ENCODE results near the gene HK1.

Gene HK1

GRCh38 chr10:69317175-69317604 is 38.9 kb downstream of the HK1 start:
- Histone ChIP-seq H3K4me1 (ENCODE audit: control insufficient read depth, insufficient read depth, low read length) (0 out of 2 replicates have a peak, but pooled peaks cover 3% of the 10 kb centered on the region), H3K36me3 (ENCODE audit: control insufficient read depth in 2 of 2, insufficient read depth in 1 of 2, low read length in 2 of 2) (no peaks in the 10 kb centered on the region), H3K9me3 (ENCODE audit: control insufficient read depth, insufficient read depth, low read depth, low read length) (no peaks in the 10 kb centered on the region), H3K27ac (ENCODE audit: extremely low read depth, low read depth, low read length) (no peak overlapping the region), H3K4me3 (ENCODE audit: low read depth, low read length) (no peak overlapping the region)
- ChIA-PET CTCF (interaction anchor here (0.6 to 0.7 kb wide), 2 partner anchors 27 to 49 kb away, joined by 3 to 6 read pairs; no protein-coding TSS in a partner anchor), POLR2A (no interaction called here)
- 0 out of 2 replicates have a peak, but pooled peaks have one; percentile 9 for TF ChIP-seq YY2 (tag by site-specific recombination; IDR thresholded peaks at IDR 0.05)
- peak; percentile 34 for TF ChIP-seq SP2 (tag by site-specific recombination; IDR thresholded peaks at IDR 0.05)
- TF ChIP-seq ZNF223 (tag by site-specific recombination; IDR thresholded peaks at IDR 0.05): no peak
- no peak for TF ChIP-seq IKZF3 (tag by site-specific recombination; IDR thresholded peaks at IDR 0.05)
- TF ChIP-seq ZBTB1 (tag by site-specific recombination; IDR thresholded peaks at IDR 0.05): no peak
- TF ChIP-seq ZNF350 (tag by site-specific recombination; IDR thresholded peaks at IDR 0.05): no peak
- no peak for TF ChIP-seq YY1 (tag by site-specific recombination; IDR thresholded peaks at IDR 0.05)

GRCh38 chr10:69317626-69318105 is 39.4 kb downstream of the HK1 start:
- H3K27ac ChIP-seq (ENCODE audit: extremely low read depth, low read depth, low read length): peak overlapping the region; percentile 61; the same call in 1 of the 2 replicates
- H3K4me1 ChIP-seq (ENCODE audit: control insufficient read depth, insufficient read depth, low read length): 0 out of 2 replicates have a peak, but pooled peaks cover 3% of the 10 kb centered on the region
- no peaks in the 10 kb centered on the region for H3K9me3 ChIP-seq (ENCODE audit: control insufficient read depth, insufficient read depth, low read depth, low read length)
- no peaks in the 10 kb centered on the region for H3K36me3 ChIP-seq (ENCODE audit: control insufficient read depth in 2 of 2, insufficient read depth in 1 of 2, low read length in 2 of 2)
- H3K4me3 ChIP-seq (ENCODE audit: low read depth, low read length): peak overlapping the region; percentile 82
- TF ChIP-seq SCRT2 (tag by site-specific recombination; IDR thresholded peaks at IDR 0.05): peak; percentile 63
- TF ChIP-seq ZNF2 (tag by site-specific recombination; IDR thresholded peaks at IDR 0.05): no peak
- TF ChIP-seq ZNF335 (tag by site-specific recombination; conservative IDR thresholded peaks at IDR 0.05): 0 out of 2 replicates have a peak, but pooled peaks have one; percentile 75
- TF ChIP-seq CTCF (tag by site-specific recombination; IDR thresholded peaks at IDR 0.05): no peak
- ChIA-PET POLR2A (no interaction called here), CTCF (interaction anchor here (0.5 to 0.7 kb wide), 5 partner anchors 22 to 731 kb away, joined by 3 to 6 read pairs (median 3); no protein-coding TSS in a partner anchor)

- Histone ChIP-seq H3K27ac (ENCODE audit: extremely low read depth, low read depth, low read length) (peak overlapping the region; percentile 61; the same call in 1 of the 2 replicates), H3K36me3 (ENCODE audit: control insufficient read depth in 2 of 2, insufficient read depth in 1 of 2, low read length in 2 of 2) (no peaks in the 10 kb centered on the region), H3K4me3 (ENCODE audit: low read depth, low read length) (peak overlapping the region; percentile 82), H3K9me3 (ENCODE audit: control insufficient read depth, insufficient read depth, low read depth, low read length) (no peaks in the 10 kb centered on the region), H3K4me1 (ENCODE audit: control insufficient read depth, insufficient read depth, low read length) (0 out of 2 replicates have a peak, but pooled peaks cover 3% of the 10 kb centered on the region)
- CTCF ChIA-PET: interaction anchor here (0.5 to 0.7 kb wide), 6 partner anchors 21 to 730 kb away, joined by 3 to 6 read pairs (median 3); no protein-coding TSS in a partner anchor
- POLR2A ChIA-PET: interaction anchor here (1.2 to 1.3 kb wide), 2 partner anchors 27 to 40 kb away, joined by 3 to 4 read pairs; partner anchors contain the start of gene HK1
- TF ChIP-seq CTCF (tag by site-specific recombination; IDR thresholded peaks at IDR 0.05) (peak; percentile 31; the same call in 1 of the 2 replicates), KLF17 (tag by site-specific recombination; IDR thresholded peaks at IDR 0.05) (0 out of 2 replicates have a peak, but pooled peaks have one; percentile 48), ZNF157 (tag by site-specific recombination; IDR thresholded peaks at IDR 0.05) (no peak), KLF8 (tag by site-specific recombination; IDR thresholded peaks at IDR 0.05) (0 out of 2 replicates have a peak, but pooled peaks have one; percentile 36), ZNF341 (tag by site-specific recombination; IDR thresholded peaks at IDR 0.05; ENCODE audit: low read depth) (peak; percentile 47), ZNF548 (tag by site-specific recombination; IDR thresholded peaks at IDR 0.05) (no peak), ZNF580 (tag by site-specific recombination; IDR thresholded peaks at IDR 0.05) (no peak), ZBTB11 (tag by site-specific recombination; conservative IDR thresholded peaks at IDR 0.05; ENCODE audit: low read depth) (peak; percentile 88), REPIN1 (tag by site-specific recombination; IDR thresholded peaks at IDR 0.05; ENCODE audit: low read depth) (peak; percentile 43; the same call in 1 of the 2 replicates), BCL11B (tag by site-specific recombination; IDR thresholded peaks at IDR 0.05; ENCODE audit: low read depth) (no peak)
Measured at GRCh38 chr10:69318106-69318866, 40.0 kb downstream of the HK1 start.

All from HEK293 (cell line).